Colonic mucosa (tissue), 4 donors: Measurements from ENCODE around the gene GLYATL3. TPM values are rescaled to one million over a fixed set of nuclear protein-coding genes. Genes with fewer than 3 reads are reported as not detected.
A peak's percentile ranks its signal among the peaks of the same experiment; 100 is the strongest.

Experiments used
- DNase-seq: peaks from one replicate; pipeline ENCODE4 v3.0.0-alpha.2; 2020
- H3K27ac ChIP-seq: fragments of 200-600 bp; one replicate; pipeline ENCODE4 v1.8.0; 2021
- H3K27me3 ChIP-seq: fragments of 200-600 bp; one replicate; pipeline ENCODE4 v1.8.0; 2021
- H3K36me3 ChIP-seq: fragments of 200-600 bp; one replicate; pipeline ENCODE4 v1.8.0; 2021
- H3K4me1 ChIP-seq: fragments of 200-600 bp; one replicate; pipeline ENCODE4 v1.8.0; 2021; ENCODE audit warnings: mild to moderate bottlenecking
- H3K4me3 ChIP-seq: fragments of 200-600 bp; one replicate; pipeline ENCODE4 v1.8.0; 2021
- H3K9ac ChIP-seq, 2 donors: one replicate each; pipeline ENCODE4 v1.7.0; 2013; ENCODE audit warnings: control low read depth in 2 of 2, low read depth in 2 of 2, low read length in 2 of 2
- H3K9me3 ChIP-seq: fragments of 200-600 bp; one replicate; pipeline ENCODE4 v1.8.0; 2021
- CTCF ChIP-seq: fragments of 200-600 bp; IDR thresholded peaks from one replicate; pipeline ENCODE4 v1.8.0; 2022; ENCODE audit warnings: antibody characterized with exemption, mild to moderate bottlenecking
- intact Hi-C: fragments of 100-400 bp; cut with DNase I; formaldehyde crosslinking; loops from one replicate; pipeline ENCODE4 v1.14.1; 2022
- total RNA-seq, 2 donors: library from RNA; stranded (reverse); fragmentation: NEBNext Ultra II Directional in 1 of 2; extraction: Animal tissue kit (Norgen Biotek cat#: 25700) in 1 of 2; gene quantifications; one replicate each; pipeline ENCODE4 v1.2.1, GENCODE V29; 2021
- donor health status: healthy.
- donor health status: DM: no; HTN: no; CAD: no.
- donor health status: DM: no; HTN: no; CAD: no.

Gene GLYATL3
- total RNA-seq, 2 donors from 2014 or later = 0.25 TPM; not detected in 1

- no peak for DNase-seq
- Histone ChIP-seq H3K27ac (peak overlapping the region; percentile 39), H3K27me3 (no peaks in the 10 kb centered on the region), H3K36me3 (no peaks in the 10 kb centered on the region), H3K9me3 (no peaks in the 10 kb centered on the region), H3K9ac (peak overlapping the region in 1 of 2 donors; percentile 84), H3K4me1 (no peaks in the 10 kb centered on the region), H3K4me3 (peak overlapping the region; percentile 57)
- no peak for TF ChIP-seq CTCF
- intact Hi-C loops = no loop called here
Observed at GRCh38 chr6:49549691-49550491, 50.2 kb downstream of the GLYATL3 start.

GRCh38 chr6:49550492-49551077 lies 50.9 kb downstream of the GLYATL3 start, which contains the start of gene C6orf141:
Gene C6orf141 (plus strand): TSS chr6:49550668. CDS start chr6:49550793, 125 bp downstream.
- Histone ChIP-seq H3K27ac (peak within 1 kb of the TSS; percentile 39), H3K27me3 (no peaks in the 10 kb centered on the region), H3K36me3 (no peaks in the 10 kb centered on the region), H3K4me1 (no peaks in the 10 kb centered on the region), H3K9ac (peak within 1 kb of the TSS; percentile 66 to 84), H3K4me3 (peak within 1 kb of the TSS; percentile 57), H3K9me3 (no peaks in the 10 kb centered on the region)
- intact Hi-C loops = no loop called here
- DNase-seq = peak; percentile 81
- no peak for TF ChIP-seq CTCF

GRCh38 chr6:49551078-49551865 lies 51.5 kb downstream of the GLYATL3 start:
- H3K4me1 ChIP-seq = no peaks in the 10 kb centered on the region
- intact Hi-C loops = no loop called here
- peak overlapping the region; percentile 39 for H3K27ac ChIP-seq

GRCh38 chr6:49551866-49552129 lies 52.1 kb downstream of the GLYATL3 start:
- DNase-seq = no peak
- intact Hi-C loops = no loop called here
- H3K27me3 ChIP-seq = no peaks in the 10 kb centered on the region
- H3K36me3 ChIP-seq = no peaks in the 10 kb centered on the region
- H3K4me1 ChIP-seq = no peaks in the 10 kb centered on the region
- H3K9me3 ChIP-seq = no peaks in the 10 kb centered on the region
- no peak for TF ChIP-seq CTCF
- peak overlapping the region; percentile 57 for H3K4me3 ChIP-seq
- no peak overlapping the region for H3K27ac ChIP-seq
- peak overlapping the region in 1 of 2 donors; percentile 84 for H3K9ac ChIP-seq

More at GRCh38 chr6:49551078-49551865, 51.5 kb downstream of the GLYATL3 start:
- H3K9me3 ChIP-seq = no peaks in the 10 kb centered on the region
- H3K4me3 ChIP-seq = peak overlapping the region; percentile 57
- no peaks in the 10 kb centered on the region for H3K36me3 ChIP-seq
- peak overlapping the region; percentile 66 to 84 for H3K9ac ChIP-seq
- no peak for TF ChIP-seq CTCF
- H3K27me3 ChIP-seq = no peaks in the 10 kb centered on the region
- DNase-seq = peak; percentile 43

GRCh38 chr6:49552596-49552995 lies 52.9 kb downstream of the GLYATL3 start:
- H3K4me3 ChIP-seq = no peak overlapping the region
- no peaks in the 10 kb centered on the region for H3K9me3 ChIP-seq
- no peak for TF ChIP-seq CTCF
- no peaks in the 10 kb centered on the region for H3K36me3 ChIP-seq
- H3K27me3 ChIP-seq = no peaks in the 10 kb centered on the region
- DNase-seq = no peak
- intact Hi-C loops = no loop called here
- no peak overlapping the region for H3K9ac ChIP-seq
- H3K4me1 ChIP-seq = no peaks in the 10 kb centered on the region
- no peak overlapping the region for H3K27ac ChIP-seq
